Adrenal gland (tissue), 12 donors: Measurements from ENCODE around the gene GPR157. TPM values are rescaled to one million over a fixed set of nuclear protein-coding genes. Genes with fewer than 3 reads are reported as not detected.
"Not testable (repeated sequence)": the region's sequence is repeated elsewhere in the genome, so short reads cannot be mapped to it uniquely, and the experiment has no call there.

Source experiments
- DNase-seq, 7 donors: peaks; one replicate each; pipeline ENCODE4 v3.0.0-alpha.2; 2019 to 2020
- H3K27ac ChIP-seq, 5 donors: fragments of 200-600 bp; sonication (generic) in 4 of 5; 1 replicate in 3 of 5; 2 replicates in 2 of 5; pipeline versions ENCODE4 v1.5.1 to v1.8.0; 2016 to 2020; ENCODE audit warnings: mild to moderate bottlenecking in 1 of 5
- H3K27me3 ChIP-seq: fragments of 200-600 bp; 2 replicates; pipeline ENCODE4 v1.8.0; 2021
- H3K36me3 ChIP-seq, 2 donors: fragments of 200-600 bp; replicated peaks in 1 of 2; 1 replicate in 1 of 2; 2 replicates in 1 of 2; pipeline versions ENCODE4 v1.5.1 to v1.8.0; 2018 to 2022
- H3K4me1 ChIP-seq, 2 donors: fragments of 200-600 bp; replicated peaks in 1 of 2; 1 replicate in 1 of 2; 2 replicates in 1 of 2; pipeline versions ENCODE4 v1.5.1 to v1.8.0; 2018 to 2021
- H3K4me3 ChIP-seq, 4 donors: fragments of 200-600 bp; sonication (generic) in 3 of 4; one replicate each; pipeline ENCODE4 v1.5.1; 2016 to 2018
- H3K9me3 ChIP-seq, 3 donors: fragments of 200-600 bp; sonication (generic) in 1 of 3; replicated peaks in 1 of 3; 1 replicate in 2 of 3; 2 replicates in 1 of 3; pipeline versions ENCODE4 v1.5.1 to v1.8.0; 2016 to 2021
- POLR2A ChIP-seq, 2 donors: fragments of 450-650 bp; IDR thresholded peaks; one replicate each; pipeline ENCODE4 v1.6.1; 2017; ENCODE audit warnings: antibody characterized with exemption in 2 of 2, mild to moderate bottlenecking in 2 of 2, moderate library complexity in 1 of 2
- WGBS, 4 donors: extraction: QIAGEN DNeasy Blood & Tissue Kit in 2 of 4; methylation state at CpG; one replicate each; pipeline versions ENCODE4 v1.1.5 to v1.1.7; 2013 to 2017; 5-methylcytosine and 5-hydroxymethylcytosine counted together
- intact Hi-C, 2 donors: fragments of 100-400 bp; cut with DNase I; formaldehyde crosslinking; loops; one replicate each; pipeline versions ENCODE4 v1.14.1 to v1.15.0; 2022 to 2023
- polyA plus RNA-seq, 3 donors: library from polyadenylated mRNA; stranded (reverse); fragments of 200-250 nt in 2 of 3; fragments of 350-450 nt in 1 of 3; fragmentation: Illumina TruSeq in 1 of 3; extraction: RNeasy Lipid Tissue Mini Kit (QIAGEN cat#74804) in 1 of 3; gene quantifications; one replicate each; pipeline ENCODE4 v1.2.3, GENCODE V29; 2013 to 2014
- total RNA-seq, 9 donors: library from RNA; depleted of rRNA in 4 of 9; stranded (reverse); fragments of >200 nt in 4 of 9; fragments of 120-200 nt in 1 of 9; fragmentation: NEBNext Ultra II Directional in 1 of 9; extraction: Animal tissue kit (Norgen Biotek cat#: 25700) in 1 of 9; gene quantifications; one replicate each; pipeline versions ENCODE4 v1.1.0 to v1.2.4, GENCODE V29; 2013 to 2023
- TF ChIP-seq, protein P1 (sequence below), 6 experiments: fragments of 450-650 bp in 4 of 6; fragments of 200-600 bp in 2 of 6; sonication (generic) in 1 of 6; IDR thresholded peaks; 1 replicate in 5 of 6; 2 replicates in 1 of 6; pipeline versions ENCODE4 v1.5.1 to v1.8.0; 2016 to 2021; ENCODE audit warnings: antibody characterized with exemption in 6 of 6, mild to moderate bottlenecking in 2 of 6, moderate library complexity in 1 of 6
- donor health status: healthy with polysubstance abuse.
- donor health status: Bipolar disorder and iron deficiency.
- donor health status: DM: yes; HTN: yes; CAD: no.
- donor health status: DM: no; HTN: no; CAD: no.
- donor health status: DM: no; HTN: no; CAD: no.
- donor health status: DM: yes; HTN: yes; CAD: no.

GPR157 gene
- total and polyA plus RNA-seq, 12 donors, result 2.0 to 16.8 (median 7.5) TPM

DNA sequence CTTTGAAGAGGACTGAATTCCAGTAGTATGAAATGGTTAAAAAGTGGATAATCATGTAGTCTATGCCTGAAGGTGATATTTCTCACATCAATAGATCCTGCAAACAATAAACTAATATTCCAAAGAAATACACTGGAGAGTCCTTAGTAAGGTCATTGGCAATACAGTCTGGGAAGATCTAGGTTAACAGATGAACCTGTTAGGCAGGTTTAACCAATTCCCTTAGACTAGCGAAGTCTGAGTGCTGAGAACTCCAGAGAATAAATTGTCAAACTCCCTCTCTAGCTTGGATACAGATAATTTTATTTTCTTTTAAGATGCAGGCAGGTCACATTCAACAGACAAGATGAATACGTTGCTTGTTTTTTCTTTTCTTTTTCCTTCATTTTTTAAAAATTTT lies 2.4 kb downstream of the GPR157 start:
- Histone ChIP-seq H3K27ac (no peak overlapping the region), H3K4me3 (no peak overlapping the region), H3K36me3 (no peaks in the 10 kb centered on the region), H3K4me1 (peaks cover 6 to 24% of the 10 kb centered on the region in 2 donors), H3K9me3 (no peaks in the 10 kb centered on the region), H3K27me3 (no peaks in the 10 kb centered on the region)
- DNase-seq, result no peak
- intact Hi-C loops, result no loop called here
- WGBS, 4 donors, result 73 to 88% (median 84%) methylated on average over 2 of the region's 2 CpGs
- TF ChIP-seq POLR2A (IDR thresholded peaks at IDR 0.05), result no peak

DNA sequence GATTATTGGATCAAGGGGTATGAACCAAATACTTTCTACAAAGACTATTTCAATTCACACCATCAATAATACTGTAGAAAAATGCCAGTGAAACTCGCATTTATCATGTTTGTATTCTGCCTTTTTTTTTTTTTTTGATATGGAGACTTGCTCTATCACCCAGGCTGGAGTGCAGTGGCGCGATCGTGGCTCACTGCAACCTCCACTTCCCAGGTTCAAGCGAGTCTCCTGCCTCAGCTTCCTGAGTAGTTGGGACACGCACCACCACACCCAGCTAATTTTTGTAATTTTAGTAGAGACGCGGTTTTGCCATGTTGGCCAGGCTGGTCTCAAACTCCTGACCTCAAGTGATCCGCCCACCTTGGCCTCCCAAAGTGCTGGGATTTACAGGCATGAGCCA lies 3.1 kb downstream of the GPR157 start:
- intact Hi-C loops, DNase-seq, H3K27me3 ChIP-seq, H3K27ac ChIP-seq, H3K36me3 ChIP-seq, H3K4me3 ChIP-seq, H3K9me3 ChIP-seq: not testable (repeated sequence)
- 81 to 92% (median 86%) methylated on average over 9 of the region's 9 CpGs for WGBS, 4 donors
- peaks cover 6 to 24% of the 10 kb centered on the region in 2 donors for H3K4me1 ChIP-seq

DNA sequence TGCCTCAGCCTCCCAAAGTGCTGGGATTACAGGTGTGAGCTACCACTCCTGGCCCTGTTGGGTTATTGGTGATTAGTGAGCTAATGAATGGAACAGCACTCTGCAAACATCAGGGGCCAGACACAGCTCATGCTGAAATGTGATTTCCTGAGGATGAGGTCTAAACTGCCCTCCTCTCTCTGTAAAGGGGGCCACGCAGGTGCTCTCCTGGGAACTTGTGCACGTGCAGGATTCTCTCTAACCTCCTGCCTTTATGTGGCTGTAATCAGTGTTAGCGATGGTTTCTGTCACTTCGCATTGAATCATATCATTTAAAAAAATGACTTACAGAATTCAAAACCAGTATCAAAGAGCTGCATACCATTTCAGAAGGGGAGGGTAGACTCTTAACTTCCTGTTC lies 3.6 kb downstream of the GPR157 start:
- H3K36me3 ChIP-seq, result no peaks in the 10 kb centered on the region
- H3K4me1 ChIP-seq, result peaks cover 6 to 24% of the 10 kb centered on the region in 2 donors
- intact Hi-C loops, result no loop called here
- H3K9me3 ChIP-seq, result no peaks in the 10 kb centered on the region
- DNase-seq, result no peak
- H3K4me3 ChIP-seq, result no peak overlapping the region
- no peaks in the 10 kb centered on the region for H3K27me3 ChIP-seq
- TF ChIP-seq, protein P1, sequence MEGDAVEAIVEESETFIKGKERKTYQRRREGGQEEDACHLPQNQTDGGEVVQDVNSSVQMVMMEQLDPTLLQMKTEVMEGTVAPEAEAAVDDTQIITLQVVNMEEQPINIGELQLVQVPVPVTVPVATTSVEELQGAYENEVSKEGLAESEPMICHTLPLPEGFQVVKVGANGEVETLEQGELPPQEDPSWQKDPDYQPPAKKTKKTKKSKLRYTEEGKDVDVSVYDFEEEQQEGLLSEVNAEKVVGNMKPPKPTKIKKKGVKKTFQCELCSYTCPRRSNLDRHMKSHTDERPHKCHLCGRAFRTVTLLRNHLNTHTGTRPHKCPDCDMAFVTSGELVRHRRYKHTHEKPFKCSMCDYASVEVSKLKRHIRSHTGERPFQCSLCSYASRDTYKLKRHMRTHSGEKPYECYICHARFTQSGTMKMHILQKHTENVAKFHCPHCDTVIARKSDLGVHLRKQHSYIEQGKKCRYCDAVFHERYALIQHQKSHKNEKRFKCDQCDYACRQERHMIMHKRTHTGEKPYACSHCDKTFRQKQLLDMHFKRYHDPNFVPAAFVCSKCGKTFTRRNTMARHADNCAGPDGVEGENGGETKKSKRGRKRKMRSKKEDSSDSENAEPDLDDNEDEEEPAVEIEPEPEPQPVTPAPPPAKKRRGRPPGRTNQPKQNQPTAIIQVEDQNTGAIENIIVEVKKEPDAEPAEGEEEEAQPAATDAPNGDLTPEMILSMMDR (IDR thresholded peaks at IDR 0.05), result no peak
- no peak for TF ChIP-seq POLR2A (IDR thresholded peaks at IDR 0.05)
- no peak overlapping the region for H3K27ac ChIP-seq
- 71 to 97% (median 89%) methylated on average over 4 of the region's 4 CpGs for WGBS, 4 donors

DNA sequence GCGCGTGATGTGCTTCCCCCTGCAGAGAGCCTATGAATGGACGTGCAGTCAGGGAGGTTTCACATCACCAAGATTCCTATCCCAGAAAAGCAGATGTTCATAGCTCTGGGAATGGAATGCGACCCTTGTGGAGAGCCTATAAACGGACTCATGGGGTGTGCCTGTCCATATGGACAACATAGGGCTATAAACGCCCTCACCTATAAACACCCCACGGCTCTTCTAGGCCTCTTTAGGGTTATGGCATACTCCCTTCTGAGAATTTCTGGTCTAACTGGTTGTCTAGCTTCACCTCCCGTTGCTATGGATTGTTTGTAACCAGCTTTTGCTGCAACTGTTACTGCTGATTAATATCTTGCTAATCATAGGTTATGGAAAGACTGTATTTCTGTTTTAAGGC lies 4.5 kb downstream of the GPR157 start:
- intact Hi-C loops, H3K36me3 ChIP-seq, H3K27ac ChIP-seq, H3K27me3 ChIP-seq, H3K4me3 ChIP-seq, DNase-seq, H3K9me3 ChIP-seq: not testable (repeated sequence)
- peaks cover under 1 to 17% of the 10 kb centered on the region in 2 donors for H3K4me1 ChIP-seq
- 69 to 91% (median 88%) methylated on average over 4 to 5 of the region's 8 CpGs for WGBS, 4 donors

DNA sequence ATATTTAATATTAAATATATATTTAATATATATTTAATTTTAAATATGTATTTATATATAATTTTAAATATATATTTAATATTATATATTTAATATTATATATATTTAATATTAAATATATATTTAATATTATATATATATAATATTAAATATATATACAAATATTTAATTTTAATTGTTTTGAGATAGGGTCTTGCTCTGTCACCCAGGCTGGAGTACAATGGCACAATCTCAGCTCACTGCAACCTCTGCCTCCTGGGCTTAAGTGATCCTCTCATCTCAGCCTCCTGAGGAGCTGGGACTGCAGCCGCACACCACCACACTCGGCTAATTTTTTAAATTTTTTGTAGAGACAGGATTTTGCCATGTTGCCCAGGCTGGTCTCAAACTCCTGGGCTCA lies 5.2 kb downstream of the GPR157 start:
- peaks cover 0 to 17% of the 10 kb centered on the region in 2 donors for H3K4me1 ChIP-seq
- H3K36me3 ChIP-seq, H3K27me3 ChIP-seq, H3K9me3 ChIP-seq, DNase-seq, H3K4me3 ChIP-seq, H3K27ac ChIP-seq, intact Hi-C loops: not testable (repeated sequence)
- WGBS, 4 donors, result 93 to 100% (median 96%) methylated on average over 2 of the region's 2 CpGs

DNA sequence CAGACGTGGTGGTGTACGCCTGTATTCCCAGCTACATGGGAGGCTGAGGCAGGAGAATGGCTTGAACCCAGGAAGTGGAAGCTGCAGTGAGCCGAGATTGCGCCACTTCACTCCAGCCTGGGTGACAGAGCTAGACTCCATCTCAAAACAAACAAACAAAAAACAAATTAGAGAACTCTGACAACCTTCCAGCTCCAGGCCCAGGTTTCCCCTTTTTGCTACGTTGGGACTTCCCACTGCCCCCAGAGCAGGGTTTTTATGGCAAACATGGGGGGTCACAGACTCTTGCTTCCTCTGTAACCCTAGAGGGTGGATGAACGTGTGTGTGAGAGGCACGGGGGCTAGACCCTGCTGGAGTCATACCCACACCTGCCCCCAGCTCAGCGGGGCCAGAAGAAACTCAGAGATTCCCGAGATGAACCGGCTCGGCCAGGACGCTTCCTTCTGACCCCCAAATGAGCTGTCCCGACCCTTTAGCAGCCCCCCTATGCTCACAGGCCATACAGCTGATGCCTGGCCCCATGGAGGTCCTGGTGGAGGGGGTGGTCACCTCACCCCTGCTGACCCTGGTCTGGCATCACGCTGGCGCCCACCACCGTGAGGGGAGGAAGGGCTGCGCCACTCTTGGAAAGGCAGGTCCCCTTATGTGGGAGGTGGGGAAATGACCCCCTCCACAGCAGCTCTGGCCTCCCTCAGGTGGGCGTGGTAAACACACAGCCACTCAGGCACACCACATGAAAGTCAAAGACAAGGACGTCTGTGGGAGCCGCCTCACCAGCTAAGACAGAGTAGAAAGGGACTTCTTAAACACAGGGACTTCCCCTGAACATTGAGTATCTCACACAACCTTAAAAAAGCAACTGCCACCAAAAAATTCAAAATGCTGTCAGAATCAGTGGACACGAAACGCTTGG lies 7.1 kb downstream of the GPR157 start:
- no peak overlapping the region for H3K27ac ChIP-seq
- DNase-seq, result no peak
- H3K4me1 ChIP-seq, result no peaks in the 10 kb centered on the region
- WGBS, 4 donors, result 85 to 91% (median 89%) methylated on average over 14 to 22 of the region's 22 CpGs
- no peak overlapping the region for H3K4me3 ChIP-seq
- no peaks in the 10 kb centered on the region for H3K9me3 ChIP-seq
- intact Hi-C loops, result no loop called here
- H3K36me3 ChIP-seq, result no peaks in the 10 kb centered on the region
- TF ChIP-seq, protein P1 (IDR thresholded peaks at IDR 0.05), result no peak
- no peak for TF ChIP-seq POLR2A (IDR thresholded peaks at IDR 0.05)
- no peaks in the 10 kb centered on the region for H3K27me3 ChIP-seq
